Testis (tissue), 3 donors: ENCODE measurements around the gene BICD1. TPM values are rescaled to one million over a fixed set of nuclear protein-coding genes. Genes with fewer than 3 reads are reported as not detected.

Experiments
- DNase-seq: peaks from one replicate; pipeline ENCODE4 v3.0.0-alpha.2; 2019
- H3K27ac ChIP-seq, 2 donors: fragments of 200-600 bp; sonication (generic); one replicate each; pipeline ENCODE4 v1.5.1; 2019
- H3K27me3 ChIP-seq: fragments of 200-600 bp; sonication (generic); one replicate; pipeline ENCODE4 v1.5.1; 2019
- H3K36me3 ChIP-seq: fragments of 200-600 bp; sonication (generic); one replicate; pipeline ENCODE4 v1.5.1; 2017; ENCODE audit warnings: low read depth; ENCODE audit errors: missing control alignments
- H3K4me1 ChIP-seq: fragments of 200-600 bp; sonication (generic); one replicate; pipeline ENCODE4 v1.5.1; 2019
- H3K4me3 ChIP-seq, 2 donors: fragments of 200-600 bp; sonication (generic); one replicate each; pipeline ENCODE4 v1.5.1; 2017 to 2019
- H3K9me3 ChIP-seq: fragments of 200-600 bp; sonication (generic); one replicate; pipeline ENCODE4 v1.5.1; 2017
- CTCF ChIP-seq, 3 experiments: fragments of 450-650 bp in 2 of 3; fragments of 200-600 bp in 1 of 3; sonication (generic) in 1 of 3; IDR thresholded peaks; one replicate each; pipeline ENCODE4 v1.5.1; 2016 to 2019; ENCODE audit warnings: antibody characterized with exemption in 3 of 3, mild to moderate bottlenecking in 2 of 3, moderate library complexity in 1 of 3
- POLR2A ChIP-seq: fragments of 450-650 bp; IDR thresholded peaks from one replicate; pipeline ENCODE4 v1.6.1; 2017; ENCODE audit warnings: antibody characterized with exemption, mild to moderate bottlenecking, moderate library complexity
- WGBS, 2 donors: methylation state at CpG; one replicate each; pipeline ENCODE4 v1.1.5; 2018; 5-methylcytosine and 5-hydroxymethylcytosine counted together
- intact Hi-C: fragments of 100-400 bp; cut with DNase I; formaldehyde crosslinking; loops from one replicate; pipeline ENCODE4 v1.15.1; 2023; ENCODE audit warnings: low total_unique reads
- polyA plus RNA-seq: library from polyadenylated mRNA; stranded (reverse); fragments of 350-450 nt; fragmentation: Illumina TruSeq; extraction: RNeasy Lipid Tissue Mini Kit (QIAGEN cat#74804); gene quantifications from one replicate; pipeline ENCODE4 v1.2.3, GENCODE V29; 2014; ENCODE audit warnings: low read depth, low replicate concordance; ENCODE audit not compliant: insufficient read depth
- small RNA-seq, 2 donors: library from RNA; depleted of rRNA; stranded (forward); fragments of <200 nt; gene quantifications; one replicate each; pipeline ENCODE3, GENCODE V24; 2016
- total RNA-seq, 2 donors: library from RNA; depleted of rRNA; stranded (reverse); fragments of >200 nt; gene quantifications; one replicate each; pipeline ENCODE4 v1.2.3, GENCODE V29; 2016

The BICD1 gene
- total and polyA plus RNA-seq, 3 donors from 2014 or later: 8.4 to 28.7 (median 26.0) TPM

GRCh38 chr12:32431025-32431424, 324.4 kb downstream of the BICD1 start:
- H3K27ac ChIP-seq: no peak overlapping the region
- no peak overlapping the region for H3K4me3 ChIP-seq
- no peaks in the 10 kb centered on the region for H3K27me3 ChIP-seq
- H3K36me3 ChIP-seq: no peaks in the 10 kb centered on the region
- no peaks in the 10 kb centered on the region for H3K4me1 ChIP-seq
- intact Hi-C loops: no loop called here
- WGBS, 2 donors: 81 to 84% methylated on average over 6 of the region's 6 CpGs
- DNase-seq: no peak
- TF ChIP-seq CTCF (IDR thresholded peaks at IDR 0.05) (no peak), POLR2A (no peak)
- no peaks in the 10 kb centered on the region for H3K9me3 ChIP-seq

Small RNA genes lying within 50 kb of the gene (small RNA-seq; reads per million reads assigned to genes)
- 0 reads per million in 2 donors for gene AC048344.2
- 0 reads per million in 2 donors for gene AC048344.3
- gene RF00019: 0 reads per million in 2 donors

Other genes starting within 250 kb of the BICD1 start
- gene RESF1, start 147.4 kb upstream of the BICD1 start, total RNA-seq: 100 to 1,000 TPM in 1 of 2 donors, 10 to 100 TPM in 1; 96.1 to 101 TPM
- 13.7 TPM for gene RESF1, start 147.4 kb upstream of the BICD1 start, polyA plus RNA-seq